Measurements from ENCODE around the gene PDCL3.

The PDCL3 gene

GRCh38 chr2:100560216-100560830 is 2.5 kb upstream of the PDCL3 start:
- no peak for DNase-seq (ENCODE audit: low read depth)

- DNase-seq (ENCODE audit: low read depth): no peak
Observed at GRCh38 chr2:100561191-100561590, 1.6 kb upstream of the PDCL3 start.

- DNase-seq (ENCODE audit: low read depth): no peak
Observed at GRCh38 chr2:100563407-100564247, 834 bp downstream of the PDCL3 start.

- DNase-seq (ENCODE audit: low read depth): no peak
Observed at GRCh38 chr2:100568989-100569388, 6.2 kb downstream of the PDCL3 start.

- DNase-seq (ENCODE audit: low read depth): no peak
Observed at GRCh38 chr2:100571668-100572067, 8.9 kb downstream of the PDCL3 start.

GRCh38 chr2:100577777-100578176 is 15.0 kb downstream of the PDCL3 start:
- no peak for DNase-seq (ENCODE audit: low read depth)

GRCh38 chr2:100580367-100581276 is 17.8 kb downstream of the PDCL3 start:
- DNase-seq (ENCODE audit: low read depth): no peak

GRCh38 chr2:100581277-100581612 is 18.5 kb downstream of the PDCL3 start:
- DNase-seq (ENCODE audit: low read depth): no peak

GRCh38 chr2:100584816-100585215 is 22.0 kb downstream of the PDCL3 start:
- peak; percentile 31 for DNase-seq (ENCODE audit: low read depth)

- DNase-seq (ENCODE audit: low read depth): no peak
Observed at GRCh38 chr2:100588071-100588786, 25.4 kb downstream of the PDCL3 start.

GRCh38 chr2:100589527-100589926 is 26.7 kb downstream of the PDCL3 start:
- peak; percentile 33 for DNase-seq (ENCODE audit: low read depth)

- DNase-seq (ENCODE audit: low read depth): no peak
Observed at GRCh38 chr2:100592226-100592625, 29.4 kb downstream of the PDCL3 start.

- no peak for DNase-seq (ENCODE audit: low read depth)
Observed at GRCh38 chr2:100596465-100596864, 33.7 kb downstream of the PDCL3 start.

GRCh38 chr2:100599566-100599965 is 36.8 kb downstream of the PDCL3 start:
- DNase-seq (ENCODE audit: low read depth): no peak

- DNase-seq (ENCODE audit: low read depth): no peak
Observed at GRCh38 chr2:100601661-100602060, 38.9 kb downstream of the PDCL3 start.

- DNase-seq (ENCODE audit: low read depth): no peak
Observed at GRCh38 chr2:100603414-100603813, 40.6 kb downstream of the PDCL3 start.

GRCh38 chr2:100603948-100604633 is 41.3 kb downstream of the PDCL3 start:
- DNase-seq (ENCODE audit: low read depth): no peak

GRCh38 chr2:100606332-100606725 is 43.5 kb downstream of the PDCL3 start:
- no peak for DNase-seq (ENCODE audit: low read depth)

- DNase-seq (ENCODE audit: low read depth): no peak
Observed at GRCh38 chr2:100606726-100607343, 44.0 kb downstream of the PDCL3 start.

GRCh38 chr2:100610381-100610831 is 47.6 kb downstream of the PDCL3 start:
- DNase-seq (ENCODE audit: low read depth): no peak

Measured in CMK (cell line).